CD14-positive monocyte (primary cell): ENCODE measurements around the gene DCLK3. TPM values are rescaled to one million over a fixed set of nuclear protein-coding genes. Genes with fewer than 3 reads are reported as not detected.

Source experiments
- DNase-seq, 3 donors: peaks; one replicate each; pipeline ENCODE4 v3.0.0-alpha.2; 2011 to 2022
- H2AFZ ChIP-seq: 2 replicates; pipeline ENCODE4 v1.6.0; 2012; ENCODE audit warnings: mild to moderate bottlenecking, low read depth, low read length, inconsistent platforms; ENCODE audit not compliant: insufficient read depth, poor library complexity, severe bottlenecking
- H3K27ac ChIP-seq, 2 donors: 1 replicate in 1 of 2; 2 replicates in 1 of 2; pipeline ENCODE4 v1.5.1; 2012 to 2013; ENCODE audit warnings: low read length in 2 of 2, control low read depth in 1 of 2, inconsistent platforms in 1 of 2, low read depth in 1 of 2, mild to moderate bottlenecking in 1 of 2
- H3K27me3 ChIP-seq, 2 donors: one replicate each; pipeline versions ENCODE4 v1.6.0 to v1.6.1; 2011 to 2013; ENCODE audit warnings: low read length in 2 of 2; ENCODE audit not compliant: control insufficient read depth in 2 of 2, insufficient read depth in 2 of 2
- H3K36me3 ChIP-seq, 2 donors: replicated peaks in 1 of 2; 1 replicate in 1 of 2; 2 replicates in 1 of 2; pipeline versions ENCODE4 v1.5.1 to v1.6.1; 2012 to 2013; ENCODE audit warnings: low read length in 2 of 2, control low read depth in 1 of 2, inconsistent platforms in 1 of 2, mild to moderate bottlenecking in 1 of 2; ENCODE audit not compliant: insufficient read depth in 2 of 2, control insufficient read depth in 1 of 2
- H3K4me1 ChIP-seq, 2 donors: 1 replicate in 1 of 2; 2 replicates in 1 of 2; pipeline versions ENCODE4 v1.5.1 to v1.6.1; 2012 to 2013; ENCODE audit warnings: low read length in 2 of 2, control low read depth in 1 of 2, inconsistent platforms in 1 of 2, mild to moderate bottlenecking in 1 of 2, moderate library complexity in 1 of 2; ENCODE audit not compliant: insufficient read depth in 2 of 2, control insufficient read depth in 1 of 2
- H3K4me2 ChIP-seq: replicated peaks from 2 replicates; pipeline ENCODE3; 2012; ENCODE audit warnings: low read length, moderate library complexity, mild to moderate bottlenecking; ENCODE audit not compliant: poor library complexity, severe bottlenecking; ENCODE audit errors: extremely low read depth
- H3K4me3 ChIP-seq, 3 experiments: fragments of 200-600 bp in 1 of 3; sonication (generic) in 1 of 3; replicated peaks in 1 of 3; 1 replicate in 2 of 3; 2 replicates in 1 of 3; pipeline ENCODE4 v1.5.1; 2011 to 2013; ENCODE audit warnings: low read length in 3 of 3, mild to moderate bottlenecking in 3 of 3, control low read depth in 2 of 3, low read depth in 2 of 3, inconsistent platforms in 1 of 3, moderate library complexity in 1 of 3
- H3K79me2 ChIP-seq: 2 replicates; pipeline ENCODE4 v1.6.0; 2012; ENCODE audit warnings: mild to moderate bottlenecking, control low read depth, inconsistent platforms, low read length, moderate library complexity; ENCODE audit not compliant: insufficient read depth
- H3K9ac ChIP-seq: 2 replicates; pipeline ENCODE4 v1.6.0; 2017; ENCODE audit warnings: low read length, mild to moderate bottlenecking; ENCODE audit not compliant: insufficient read depth, poor library complexity, severe bottlenecking
- H3K9me3 ChIP-seq, 2 donors: replicated peaks in 1 of 2; 1 replicate in 1 of 2; 2 replicates in 1 of 2; pipeline versions ENCODE4 v1.5.1 to v1.6.1; 2012 to 2013; ENCODE audit warnings: low read length in 2 of 2, control low read depth in 1 of 2; ENCODE audit not compliant: control insufficient read depth in 1 of 2, insufficient read depth in 1 of 2
- H4K20me1 ChIP-seq: 2 replicates; pipeline ENCODE4 v1.6.0; 2012; ENCODE audit warnings: mild to moderate bottlenecking, low read length, control low read depth, moderate library complexity; ENCODE audit not compliant: insufficient read depth
- H3K27ac Mint-ChIP-seq, 7 donors: one replicate each; pipeline ENCODE4 v1.8.0; 2020; ENCODE audit warnings: mild to moderate bottlenecking in 7 of 7, mixed read lengths in 7 of 7, moderate library complexity in 6 of 7, inconsistent platforms in 2 of 7
- H3K27me3 Mint-ChIP-seq, 3 donors: one replicate each; pipeline ENCODE4 v1.8.0; 2021 to 2022; ENCODE audit warnings: low read depth in 3 of 3, mild to moderate bottlenecking in 3 of 3, mixed read lengths in 3 of 3, moderate library complexity in 3 of 3, inconsistent platforms in 1 of 3
- H3K36me3 Mint-ChIP-seq, 2 donors: one replicate each; pipeline ENCODE4 v1.8.0; 2020; ENCODE audit warnings: mixed read lengths in 2 of 2, inconsistent platforms in 1 of 2, mild to moderate bottlenecking in 1 of 2
- H3K4me1 Mint-ChIP-seq: one replicate; pipeline ENCODE4 v1.8.0; 2020; ENCODE audit warnings: mild to moderate bottlenecking, mixed read lengths
- H3K4me3 Mint-ChIP-seq, 2 donors: one replicate each; pipeline ENCODE4 v1.8.0; 2020; ENCODE audit warnings: mild to moderate bottlenecking in 2 of 2, mixed read lengths in 2 of 2, moderate library complexity in 1 of 2
- H3K9me3 Mint-ChIP-seq, 7 donors: one replicate each; pipeline ENCODE4 v1.8.0; 2020 to 2022; ENCODE audit warnings: mixed read lengths in 7 of 7, mild to moderate bottlenecking in 6 of 7, moderate library complexity in 6 of 7, inconsistent platforms in 2 of 7
- WGBS: methylation state at CpG from one replicate; pipeline ENCODE4 v1.1.5; 2013; ENCODE audit warnings: missing lambda C conversion rate; ENCODE audit not compliant: insufficient coverage; 5-methylcytosine and 5-hydroxymethylcytosine counted together
- intact Hi-C, 2 donors: fragments of 100-400 bp; cut with micrococcal nuclease; formaldehyde crosslinking; loops; one replicate each; pipeline versions ENCODE4 v1.15.0 to v1.15.1; 2023
- polyA plus RNA-seq, 3 donors: library from polyadenylated mRNA; depleted of rRNA in 1 of 3; unstranded in 2 of 3; stranded (reverse) in 1 of 3; fragments of 300-500 nt in 2 of 3; fragments of >200 nt in 1 of 3; fragmentation: Illumina TruSeq in 2 of 3; gene quantifications; 1 replicate in 2 of 3; 2 replicates in 1 of 3; pipeline ENCODE4 v1.2.3, GENCODE V29; 2012 to 2021
- TF ChIP-seq, protein P1 (sequence below): fragments of 200-600 bp; IDR thresholded peaks from one replicate; pipeline ENCODE4 v1.8.0; 2022; ENCODE audit warnings: antibody characterized with exemption, mild to moderate bottlenecking

DCLK3 gene
- polyA plus RNA-seq, 3 donors, result not detected

DNA sequence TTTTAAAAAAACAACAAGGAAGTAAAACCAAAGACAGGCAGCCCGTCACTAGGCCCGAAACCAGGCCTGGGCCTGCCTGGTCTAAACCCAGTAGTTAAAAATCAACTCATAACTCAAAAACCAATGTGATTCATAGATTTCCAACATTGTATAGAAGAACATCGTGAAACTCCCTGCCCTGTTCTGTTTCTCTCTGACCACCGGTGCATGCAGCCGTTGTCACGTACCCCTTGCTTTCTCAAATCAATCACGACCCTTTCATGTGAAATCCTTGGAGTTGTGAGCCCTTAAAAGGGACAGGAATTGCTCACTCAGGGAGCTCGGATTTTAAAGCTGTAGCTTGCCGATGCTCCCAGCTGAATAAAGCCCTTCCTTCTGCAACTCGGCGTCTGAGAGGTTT is 89.5 kb downstream of the DCLK3 start:
- Histone ChIP-seq H3K4me1 (no peaks in the 10 kb centered on the region), H3K27me3 (no peaks in the 10 kb centered on the region), H3K4me3 (no peak overlapping the region), H3K79me2 (no peaks in the 10 kb centered on the region), H3K9ac (no peak overlapping the region), H3K27ac (no peak overlapping the region), H3K36me3 (no peaks in the 10 kb centered on the region), H3K4me2 (no peak overlapping the region), H4K20me1 (no peaks in the 10 kb centered on the region), H3K9me3 (peaks cover 5 to 19% of the 10 kb centered on the region in 2 donors), H2AFZ (no peak overlapping the region)
- H3K4me3 Mint-ChIP-seq, result no peak overlapping the region
- TF ChIP-seq, protein P1, sequence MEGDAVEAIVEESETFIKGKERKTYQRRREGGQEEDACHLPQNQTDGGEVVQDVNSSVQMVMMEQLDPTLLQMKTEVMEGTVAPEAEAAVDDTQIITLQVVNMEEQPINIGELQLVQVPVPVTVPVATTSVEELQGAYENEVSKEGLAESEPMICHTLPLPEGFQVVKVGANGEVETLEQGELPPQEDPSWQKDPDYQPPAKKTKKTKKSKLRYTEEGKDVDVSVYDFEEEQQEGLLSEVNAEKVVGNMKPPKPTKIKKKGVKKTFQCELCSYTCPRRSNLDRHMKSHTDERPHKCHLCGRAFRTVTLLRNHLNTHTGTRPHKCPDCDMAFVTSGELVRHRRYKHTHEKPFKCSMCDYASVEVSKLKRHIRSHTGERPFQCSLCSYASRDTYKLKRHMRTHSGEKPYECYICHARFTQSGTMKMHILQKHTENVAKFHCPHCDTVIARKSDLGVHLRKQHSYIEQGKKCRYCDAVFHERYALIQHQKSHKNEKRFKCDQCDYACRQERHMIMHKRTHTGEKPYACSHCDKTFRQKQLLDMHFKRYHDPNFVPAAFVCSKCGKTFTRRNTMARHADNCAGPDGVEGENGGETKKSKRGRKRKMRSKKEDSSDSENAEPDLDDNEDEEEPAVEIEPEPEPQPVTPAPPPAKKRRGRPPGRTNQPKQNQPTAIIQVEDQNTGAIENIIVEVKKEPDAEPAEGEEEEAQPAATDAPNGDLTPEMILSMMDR, result no peak
- no peaks in the 10 kb centered on the region for H3K36me3 Mint-ChIP-seq
- no peak for DNase-seq
- no peaks in the 10 kb centered on the region for H3K4me1 Mint-ChIP-seq
- WGBS, result 95% methylated on average over 6 of the region's 11 CpGs
- no peaks in the 10 kb centered on the region for H3K27me3 Mint-ChIP-seq
- no peak overlapping the region for H3K27ac Mint-ChIP-seq
- intact Hi-C loops, result no loop called here
- peaks cover 12 to 31% (median 15%) of the 10 kb centered on the region in 7 donors for H3K9me3 Mint-ChIP-seq

DNA sequence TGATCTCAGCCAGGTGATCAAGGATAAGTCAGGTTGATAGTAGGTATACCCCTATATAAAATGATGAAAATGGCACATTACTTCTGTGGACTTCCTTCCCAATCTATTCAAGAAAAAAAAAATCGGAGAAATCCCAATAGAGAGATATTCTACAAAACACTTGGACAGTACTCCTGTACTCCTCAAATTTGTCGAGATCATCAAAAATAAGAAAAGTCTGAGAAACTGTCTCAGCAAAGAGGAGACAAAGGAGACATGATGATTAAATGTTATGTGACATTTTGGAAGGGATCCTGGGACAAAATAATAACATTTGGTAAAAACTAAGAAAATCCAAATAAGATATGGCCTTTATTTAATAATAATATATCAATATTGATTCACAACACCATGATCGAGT is 94.6 kb downstream of the DCLK3 start:
- Mint-ChIP-seq H3K27ac (no peak overlapping the region), H3K4me3 (no peak overlapping the region), H3K36me3 (no peaks in the 10 kb centered on the region), H3K9me3 (peaks cover 9 to 23% (median 17%) of the 10 kb centered on the region in 7 donors), H3K4me1 (no peaks in the 10 kb centered on the region), H3K27me3 (peaks cover 0 to 3% (median 2%) of the 10 kb centered on the region in 3 donors)
- no peaks in the 10 kb centered on the region for H4K20me1 ChIP-seq
- no peaks in the 10 kb centered on the region for H3K36me3 ChIP-seq
- WGBS, result no CpG with 5 or more reads among the region's 3 CpGs
- H3K79me2 ChIP-seq, result no peaks in the 10 kb centered on the region
- no peak overlapping the region for H3K27ac ChIP-seq
- H3K4me1 ChIP-seq, result no peaks in the 10 kb centered on the region
- H3K9me3 ChIP-seq, result peaks cover 0 to 7% of the 10 kb centered on the region in 2 donors
- no peak overlapping the region for H3K9ac ChIP-seq
- no peak overlapping the region for H3K4me3 ChIP-seq
- no peak for DNase-seq
- no peaks in the 10 kb centered on the region for H3K27me3 ChIP-seq
- H2AFZ ChIP-seq, result no peak overlapping the region
- intact Hi-C loops, result no loop called here
- no peak overlapping the region for H3K4me2 ChIP-seq
- TF ChIP-seq, protein P1, result no peak
